GM12891 (cell line): ENCODE data around the gene TMEM132D. TPM values are rescaled to one million over a fixed set of nuclear protein-coding genes. Genes with fewer than 3 reads are reported as not detected.

ENCODE experiments used
- DNase-seq: peaks from one replicate; pipeline ENCODE4 v3.0.0; 2011; ENCODE audit warnings: low spot score; ENCODE audit not compliant: insufficient read length
- FAIRE-seq: peaks from 2 replicates; lab custom pipeline; 2011; peaks lifted over from hg19 to GRCh38; lab: Jason Lieb, UNC
- PAX5 ChIP-seq: IDR thresholded peaks from 2 replicates; pipeline ENCODE4 v1.6.1; 2011; ENCODE audit warnings: low read length, moderate library complexity, mild to moderate bottlenecking; ENCODE audit not compliant: insufficient read depth, severe bottlenecking
- POLR2A ChIP-seq: IDR thresholded peaks from 2 replicates; pipeline ENCODE4 v1.6.1; 2011; ENCODE audit warnings: low read depth, low read length, control low read depth
- POLR2AphosphoS5 ChIP-seq: IDR thresholded peaks from 2 replicates; pipeline ENCODE4 v1.6.1; 2011; ENCODE audit warnings: low read depth, low read length, control low read depth
- POU2F2 ChIP-seq: IDR thresholded peaks from 2 replicates; pipeline ENCODE4 v1.6.1; 2011; ENCODE audit warnings: low read depth, mild to moderate bottlenecking, control low read depth, low read length, moderate library complexity
- SPI1 ChIP-seq: IDR thresholded peaks from 2 replicates; pipeline ENCODE4 v1.6.1; 2011; ENCODE audit warnings: low read depth, low read length, control low read depth
- TAF1 ChIP-seq: IDR thresholded peaks from 2 replicates; pipeline ENCODE4 v1.6.1; 2011; ENCODE audit warnings: low read depth, low read length, control low read depth
- polyA plus RNA-seq: library from polyadenylated mRNA; unstranded; fragments of >200 nt; gene quantifications from one replicate; pipeline ENCODE4 v1.2.1, GENCODE V29; 2012; ENCODE audit warnings: low read depth, missing spikeins, inconsistent platforms; ENCODE audit not compliant: missing spikeins

The TMEM132D gene
- 0.18 TPM for polyA plus RNA-seq

GRCh38 chr12:129903956-129904829 lies at the start of gene TMEM132D:
Gene TMEM132D (minus strand): TSS chr12:129904025.
- FAIRE-seq (no peak), DNase-seq (no peak)
- TF ChIP-seq POU2F2, result no peak

- TF ChIP-seq PAX5, result no peak
- DNase-seq (no peak), FAIRE-seq (no peak)
These were observed 45.8 kb upstream of the TMEM132D start for GRCh38 chr12:129949651-129950050.

DNA sequence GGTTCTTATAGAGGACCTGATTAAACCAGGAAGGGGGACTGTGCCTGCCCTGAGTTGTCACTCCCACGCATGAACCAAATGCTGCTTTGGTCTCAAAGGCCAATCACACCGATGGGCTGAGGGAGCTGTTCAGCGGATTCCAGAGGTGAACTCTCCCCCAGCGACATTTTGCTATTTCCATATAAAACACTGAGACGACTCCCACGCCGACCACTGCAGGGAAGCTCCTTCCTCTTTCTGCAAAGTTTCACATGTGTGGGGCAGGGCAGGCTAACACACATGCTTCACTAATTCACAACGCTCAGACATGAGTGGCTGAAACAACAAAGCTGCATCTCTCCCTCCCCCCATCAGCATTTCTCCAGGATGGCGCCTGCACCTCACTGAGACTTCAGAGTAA lies 37.8 kb upstream of the TMEM132D start:
- DNase-seq (no peak), FAIRE-seq (no peak)
- TF ChIP-seq POLR2A (no peak), SPI1 (no peak), POLR2AphosphoS5 (no peak), PAX5 (no peak), POU2F2 (no peak), TAF1 (no peak)

GRCh38 chr12:129938089-129938488 lies 34.3 kb upstream of the TMEM132D start:
- no peak for FAIRE-seq
- no peak for TF ChIP-seq PAX5
- TF ChIP-seq POLR2A, result no peak
- no peak for TF ChIP-seq TAF1
- TF ChIP-seq POU2F2, result no peak
- no peak for TF ChIP-seq SPI1
- TF ChIP-seq POLR2AphosphoS5, result no peak
- DNase-seq, result no peak

DNA sequence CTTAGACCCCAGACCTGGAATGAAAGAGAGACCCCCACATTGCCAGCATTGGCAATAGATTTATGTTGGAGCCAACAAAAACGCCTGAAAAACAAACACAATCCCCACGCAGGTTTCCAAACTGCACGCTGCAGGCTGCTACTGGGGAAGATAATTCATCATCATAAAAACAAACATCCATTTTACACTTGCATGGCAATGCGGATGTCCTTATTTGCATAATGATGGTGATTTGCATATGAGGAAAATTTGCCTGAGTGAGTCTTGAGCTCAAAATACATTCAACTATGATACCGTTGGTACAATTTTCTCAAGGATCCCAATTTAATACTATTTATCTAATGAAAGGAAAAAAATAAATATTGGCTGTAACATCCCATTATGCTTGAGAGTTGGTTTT lies 33.6 kb upstream of the TMEM132D start:
- DNase-seq (no peak), FAIRE-seq (no peak)
- no peak for TF ChIP-seq PAX5
- TF ChIP-seq POLR2A, result no peak
- no peak for TF ChIP-seq POU2F2
- no peak for TF ChIP-seq SPI1
- TF ChIP-seq TAF1, result no peak
- TF ChIP-seq POLR2AphosphoS5, result no peak

GRCh38 chr12:129928643-129929042 lies 24.8 kb upstream of the TMEM132D start:
- FAIRE-seq, result no peak
- TF ChIP-seq POLR2AphosphoS5 (no peak), POU2F2 (no peak), SPI1 (no peak), PAX5 (no peak), TAF1 (no peak), POLR2A (no peak)
- no peak for DNase-seq

DNA sequence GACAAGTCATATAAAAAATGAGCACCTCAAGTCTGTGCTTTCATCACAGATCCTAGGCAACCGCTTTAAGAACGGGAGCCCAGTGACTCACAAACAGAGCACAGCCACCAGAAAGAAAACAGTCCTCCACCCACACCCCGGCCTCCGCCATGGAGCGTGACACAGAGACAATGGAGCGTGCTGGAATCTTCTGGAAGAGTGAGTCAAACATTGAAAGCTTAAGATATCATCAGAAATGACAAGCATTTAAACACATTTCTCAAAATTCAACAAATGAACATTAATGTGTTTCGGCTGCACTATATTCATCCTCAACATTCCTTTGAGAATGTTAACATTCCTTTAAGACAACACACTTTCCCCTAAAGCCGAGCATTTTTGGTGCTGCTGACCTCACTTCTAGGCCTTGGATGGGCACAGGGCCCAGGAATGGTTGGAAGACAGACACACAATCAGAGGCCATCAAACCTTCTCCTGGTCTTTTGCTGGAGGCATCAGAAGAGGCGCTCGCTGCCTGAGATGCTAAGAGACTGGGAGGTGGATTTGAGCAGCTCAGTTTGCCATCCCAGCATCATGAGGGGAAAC lies 23.6 kb upstream of the TMEM132D start:
- DNase-seq, result no peak
- no peak for FAIRE-seq

DNA sequence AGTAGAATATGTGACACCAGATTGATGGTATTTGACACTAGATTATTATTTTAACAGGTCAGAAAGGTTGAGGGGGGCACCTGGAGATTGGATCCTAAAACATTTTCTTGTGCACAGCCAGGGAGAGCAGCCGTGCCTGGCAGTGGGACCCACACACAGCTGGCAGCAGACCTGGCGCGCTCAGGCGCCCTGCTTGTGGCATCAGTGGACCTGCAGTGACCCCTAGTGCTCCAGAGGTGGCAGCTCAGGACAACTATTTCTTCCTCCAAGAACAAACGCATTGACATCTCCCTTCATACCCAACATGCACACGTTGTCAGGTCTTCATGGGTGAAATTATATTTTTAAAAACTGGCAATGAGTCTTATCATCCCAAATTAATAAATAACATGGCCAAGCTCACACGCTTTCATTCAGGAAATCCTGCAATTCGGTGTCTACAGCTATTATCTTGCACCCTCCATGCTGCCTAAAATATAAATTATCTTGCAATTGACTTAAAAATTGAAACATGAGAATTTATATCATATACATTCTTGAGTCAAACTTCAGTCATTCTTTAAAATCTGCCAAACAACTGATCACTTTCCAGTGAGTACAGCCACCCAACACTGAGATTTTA lies 7.7 kb upstream of the TMEM132D start:
- peak; percentile 58 for DNase-seq
- no peak for FAIRE-seq
- TF ChIP-seq POU2F2, result no peak
- TF ChIP-seq POLR2AphosphoS5, result no peak
- TF ChIP-seq PAX5, result no peak
- no peak for TF ChIP-seq POLR2A
- no peak for TF ChIP-seq SPI1
- no peak for TF ChIP-seq TAF1

More for the DNA sequence above, 23.6 kb upstream of the TMEM132D start:
- TF ChIP-seq SPI1 (no peak), POU2F2 (no peak), POLR2AphosphoS5 (no peak), POLR2A (no peak), TAF1 (no peak), PAX5 (no peak)

- no peak for FAIRE-seq
- no peak for DNase-seq
- no peak for TF ChIP-seq PAX5
These were observed 5.5 kb upstream of the TMEM132D start for GRCh38 chr12:129909051-129910020.
